Prostate gland (tissue), 2 donors: ENCODE results near the gene KSR2.

ENCODE experiments used
- CTCF ChIP-seq, 4 experiments: fragments of 200-600 bp in 2 of 4; fragments of 450-650 bp in 2 of 4; sonication (generic) in 2 of 4; IDR thresholded peaks; 1 replicate in 3 of 4; 2 replicates in 1 of 4; pipeline ENCODE4 v1.5.1; 2016 to 2019; ENCODE audit warnings: antibody characterized with exemption in 4 of 4, mild to moderate bottlenecking in 2 of 4, moderate library complexity in 2 of 4
- POLR2A ChIP-seq: fragments of 450-650 bp; IDR thresholded peaks from one replicate; pipeline ENCODE4 v1.6.1; 2016; ENCODE audit warnings: antibody characterized with exemption, mild to moderate bottlenecking
- POLR2AphosphoS5 ChIP-seq: sonication (generic); formaldehyde crosslinking; IDR thresholded peaks from one replicate; pipeline ENCODE4 v1.6.1; 2017; ENCODE audit warnings: antibody characterized with exemption

DNA sequence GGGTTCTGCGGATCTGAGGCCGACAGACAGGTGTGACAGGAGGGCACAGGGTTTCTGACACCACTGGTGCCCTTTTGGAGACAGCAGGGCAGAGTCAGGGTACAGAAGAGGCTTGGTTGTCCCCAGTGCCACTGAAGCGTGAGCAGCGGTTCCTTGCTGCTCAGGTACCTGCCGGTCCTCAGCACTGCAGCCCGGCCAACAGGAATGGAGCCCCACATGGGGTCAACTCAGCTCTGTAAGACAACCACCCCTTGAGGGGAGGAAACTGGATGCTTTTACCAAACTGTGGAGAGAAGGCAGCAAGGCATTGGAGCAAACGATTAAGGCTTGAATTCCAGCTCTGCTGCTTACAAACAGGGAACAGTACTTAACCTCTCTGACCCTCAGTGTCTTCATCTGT, 361.0 kb downstream of the KSR2 start:
- no peak for TF ChIP-seq CTCF (IDR thresholded peaks at IDR 0.05)
- no peak for TF ChIP-seq POLR2A
- no peak for TF ChIP-seq POLR2AphosphoS5
